OCI-LY3 (cell line): ENCODE results near the gene ZC3H7A.

Source experiments
- H2AFZ ChIP-seq: fragments of 200-600, 300-600 bp; shearing (Covaris generic); 2 replicates; pipeline ENCODE4 v1.6.0; 2014; ENCODE audit warnings: antibody characterized with exemption, low read depth, low read length
- H3K27ac ChIP-seq: fragments of 200-600, 300-600 bp; sonication (generic); 2 replicates; pipeline ENCODE4 v1.5.1; 2014; ENCODE audit warnings: mild to moderate bottlenecking, low read length, moderate library complexity, mixed read lengths
- H3K27me3 ChIP-seq: fragments of 200-600, 300-600 bp; sonication (generic); 2 replicates; pipeline ENCODE4 v1.6.1; 2014; ENCODE audit warnings: low read depth, low read length, mixed read lengths
- H3K36me3 ChIP-seq: fragments of 200-600, 300-600 bp; sonication (generic); replicated peaks from 2 replicates; pipeline ENCODE3; 2014; ENCODE audit warnings: low read depth, low read length, mixed read lengths
- H3K4me1 ChIP-seq: fragments of 300-600, 200-600 bp; sonication (generic); 2 replicates; pipeline ENCODE4 v1.6.1; 2014; ENCODE audit warnings: low read length, mixed read lengths
- H3K4me2 ChIP-seq: fragments of 200-600, 300-600 bp; sonication (generic); 2 replicates; pipeline ENCODE4 v1.6.1; 2014; ENCODE audit warnings: low read length, mixed read lengths
- H3K4me3 ChIP-seq: fragments of 300-600, 200-600 bp; sonication (generic); 2 replicates; pipeline ENCODE4 v1.5.1; 2014; ENCODE audit warnings: antibody characterized with exemption, mild to moderate bottlenecking, low read length, moderate library complexity
- H3K79me2 ChIP-seq: fragments of 300-600, 200-600 bp; shearing (Covaris generic); 2 replicates; pipeline ENCODE4 v1.6.1; 2014; ENCODE audit warnings: mild to moderate bottlenecking, low read length, mixed read lengths
- H3K9ac ChIP-seq: fragments of 300-600, 200-600 bp; shearing (Covaris generic); 2 replicates; pipeline ENCODE4 v1.6.0; 2014; ENCODE audit warnings: mild to moderate bottlenecking, low read length, moderate library complexity
- H3K9me3 ChIP-seq: fragments of 200-600, 300-600 bp; shearing (Covaris generic); 2 replicates; pipeline ENCODE4 v1.6.1; 2014; ENCODE audit warnings: low read length, mixed read lengths; ENCODE audit not compliant: insufficient read depth
- H4K20me1 ChIP-seq: fragments of 200-600, 300-600 bp; sonication (generic); 2 replicates; pipeline ENCODE4 v1.6.1; 2016; ENCODE audit warnings: low read length, mixed read lengths; ENCODE audit not compliant: insufficient read depth
- CTCF ChIP-seq: fragments of 200-600, 300-600 bp; sonication (generic); IDR thresholded peaks from 2 replicates; pipeline ENCODE4 v1.5.1; 2014; ENCODE audit warnings: antibody characterized with exemption, low read length, low read depth
- EZH2phosphoT487 ChIP-seq: fragments of 200-600 bp; shearing (Covaris generic); IDR thresholded peaks from 2 replicates; pipeline ENCODE4 v1.6.1; 2018; ENCODE audit warnings: antibody characterized with exemption, mixed run types, low read depth

ZC3H7A gene

GRCh38 chr16:11707679-11708197 is 89.3 kb downstream of the ZC3H7A start:
- Histone ChIP-seq H2AFZ (no peak overlapping the region), H3K9me3 (no peaks in the 10 kb centered on the region), H3K9ac (no peak overlapping the region), H4K20me1 (peaks cover 50% of the 10 kb centered on the region), H3K4me1 (peaks cover 18% of the 10 kb centered on the region), H3K4me2 (no peak overlapping the region), H3K4me3 (no peak overlapping the region), H3K27me3 (no peaks in the 10 kb centered on the region), H3K36me3 (peaks cover 67% of the 10 kb centered on the region), H3K79me2 (peaks cover 61% of the 10 kb centered on the region), H3K27ac (no peak overlapping the region)
- no peak for TF ChIP-seq EZH2phosphoT487
- TF ChIP-seq CTCF, result no peak

- no peaks in the 10 kb centered on the region for H3K9me3 ChIP-seq
- peaks cover 42% of the 10 kb centered on the region for H4K20me1 ChIP-seq
- no peak overlapping the region for H3K4me2 ChIP-seq
- TF ChIP-seq CTCF (no peak), EZH2phosphoT487 (no peak)
- H3K36me3 ChIP-seq, result peaks cover 61% of the 10 kb centered on the region
- H3K27ac ChIP-seq, result no peak overlapping the region
- peaks cover 54% of the 10 kb centered on the region for H3K79me2 ChIP-seq
- H3K4me1 ChIP-seq, result peaks cover 19% of the 10 kb centered on the region
- H3K27me3 ChIP-seq, result no peaks in the 10 kb centered on the region
- H3K4me3 ChIP-seq, result no peak overlapping the region
- no peak overlapping the region for H3K9ac ChIP-seq
- no peak overlapping the region for H2AFZ ChIP-seq
Measured at GRCh38 chr16:11706180-11706742, 90.8 kb downstream of the ZC3H7A start.

GRCh38 chr16:11705311-11706025 is 91.6 kb downstream of the ZC3H7A start:
- Histone ChIP-seq H3K79me2 (peaks cover 54% of the 10 kb centered on the region), H3K4me3 (no peak overlapping the region), H3K36me3 (peaks cover 60% of the 10 kb centered on the region), H3K9me3 (no peaks in the 10 kb centered on the region), H2AFZ (no peak overlapping the region), H3K9ac (no peak overlapping the region), H3K4me1 (peaks cover 19% of the 10 kb centered on the region), H3K27me3 (no peaks in the 10 kb centered on the region), H4K20me1 (peaks cover 40% of the 10 kb centered on the region), H3K27ac (no peak overlapping the region), H3K4me2 (no peak overlapping the region)
- no peak for TF ChIP-seq CTCF
